Measurements from ENCODE around the gene RTN3.

GRCh38 chr11:63713766-63714165 is 32.5 kb downstream of the RTN3 start:
- no peak for TF ChIP-seq CTCF (conservative IDR thresholded peaks at IDR 0.05; ENCODE audit: low read depth, low read length)
- TF ChIP-seq EZH2 (IDR thresholded peaks at IDR 0.05; ENCODE audit: borderline replicate concordance, low read depth, low read length, poor library complexity, severe bottlenecking): no peak
